ENCODE results near the gene INA.

DNA sequence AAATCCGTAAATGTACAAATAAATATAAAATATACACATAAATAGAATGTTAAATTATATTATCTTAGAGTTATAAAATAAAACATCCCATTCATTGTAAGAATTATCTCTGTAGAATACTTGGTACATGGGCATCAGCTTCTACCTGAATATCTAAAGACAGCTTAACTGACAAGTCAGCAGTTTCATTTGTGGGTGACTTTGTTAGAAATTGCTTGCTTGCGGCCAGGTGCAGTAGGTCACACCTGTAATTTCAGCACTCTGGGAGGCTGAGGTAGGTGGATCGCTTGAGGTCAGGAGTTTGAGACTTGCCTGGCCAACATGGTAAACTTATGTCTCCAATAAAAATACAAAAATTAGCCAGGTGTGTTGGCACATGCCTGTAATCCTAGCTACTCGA lies 59.4 kb downstream of the INA start:
- TF ChIP-seq CTCF (IDR thresholded peaks at IDR 0.05), result no peak
- TF ChIP-seq POLR2A (IDR thresholded peaks at IDR 0.05), result no peak
- no peak for TF ChIP-seq POLR2AphosphoS5 (IDR thresholded peaks at IDR 0.05)
